WTC11 (cell line): ENCODE data around the gene ABHD10.

Experiments used
- CTCF ChIP-seq: fragments of 200-600 bp; IDR thresholded peaks from 2 replicates; pipeline ENCODE4 v1.8.0; 2022; ENCODE audit warnings: antibody characterized with exemption
- MYBL2 ChIP-seq: sonication (generic); formaldehyde crosslinking; IDR thresholded peaks from 2 replicates; pipeline ENCODE4 v1.8.1; 2023; ENCODE audit warnings: mild to moderate bottlenecking, moderate library complexity, missing genetic modification reagents
- USF1 ChIP-seq: sonication (generic); formaldehyde crosslinking; IDR thresholded peaks from 2 replicates; pipeline ENCODE4 v1.8.0; 2022; ENCODE audit warnings: mild to moderate bottlenecking, missing genetic modification reagents
- USF2 ChIP-seq: sonication (generic); formaldehyde crosslinking; IDR thresholded peaks from 2 replicates; pipeline ENCODE4 v1.8.1; 2023; ENCODE audit warnings: mild to moderate bottlenecking, missing genetic modification reagents, moderate library complexity

GRCh38 chr3:111952086-111952485 lies 26.7 kb upstream of the ABHD10 start:
- TF ChIP-seq MYBL2 (CRISPR knock-in tag) (no peak), USF2 (CRISPR knock-in tag) (no peak), USF1 (no peak), CTCF (no peak)
